ENCODE data around the gene HS3ST5.
"Not testable (repeated sequence)": the region's sequence is repeated elsewhere in the genome, so short reads cannot be mapped to it uniquely, and the experiment has no call there.

HS3ST5 gene

DNA sequence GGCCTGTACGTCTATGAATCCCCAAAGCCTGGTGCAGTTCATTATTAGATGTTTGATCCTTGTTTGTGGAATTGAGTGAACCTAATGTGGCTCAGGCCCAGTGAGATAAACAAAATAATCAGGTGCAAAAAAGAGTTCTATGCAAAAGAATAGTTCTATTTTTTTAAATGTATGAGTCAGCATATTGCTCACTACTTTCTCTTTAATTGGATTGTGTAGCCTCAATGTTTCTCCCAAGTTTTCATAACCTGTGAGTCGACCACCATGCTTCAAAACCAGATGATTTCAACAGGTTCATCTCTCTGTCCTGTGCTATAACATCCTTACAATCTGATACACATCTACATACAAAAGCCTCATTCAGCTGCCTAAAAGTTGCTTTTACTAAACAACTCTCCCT lies 255.3 kb downstream of the HS3ST5 start:
- no peak for DNase-seq (ENCODE audit: low read depth)

DNA sequence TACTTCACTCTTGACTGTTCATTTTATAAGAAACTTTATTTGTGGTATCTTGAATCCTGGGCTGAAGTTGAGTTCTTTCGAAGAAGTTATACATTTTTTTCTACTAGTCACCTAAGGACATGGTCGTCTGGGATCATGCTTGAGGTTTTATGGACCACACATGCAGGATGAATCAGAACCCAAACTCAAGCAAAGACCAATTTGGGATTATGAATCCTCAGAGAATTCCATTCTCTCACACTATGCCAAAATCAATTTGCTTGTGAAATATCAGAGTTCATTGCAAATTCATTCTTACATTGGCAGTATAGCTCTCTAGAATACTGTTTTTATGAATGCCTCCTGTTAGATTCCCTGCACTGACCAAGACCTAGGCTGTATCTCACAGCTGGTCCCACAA lies 257.6 kb downstream of the HS3ST5 start:
- no peak for DNase-seq (ENCODE audit: low read depth)

DNA sequence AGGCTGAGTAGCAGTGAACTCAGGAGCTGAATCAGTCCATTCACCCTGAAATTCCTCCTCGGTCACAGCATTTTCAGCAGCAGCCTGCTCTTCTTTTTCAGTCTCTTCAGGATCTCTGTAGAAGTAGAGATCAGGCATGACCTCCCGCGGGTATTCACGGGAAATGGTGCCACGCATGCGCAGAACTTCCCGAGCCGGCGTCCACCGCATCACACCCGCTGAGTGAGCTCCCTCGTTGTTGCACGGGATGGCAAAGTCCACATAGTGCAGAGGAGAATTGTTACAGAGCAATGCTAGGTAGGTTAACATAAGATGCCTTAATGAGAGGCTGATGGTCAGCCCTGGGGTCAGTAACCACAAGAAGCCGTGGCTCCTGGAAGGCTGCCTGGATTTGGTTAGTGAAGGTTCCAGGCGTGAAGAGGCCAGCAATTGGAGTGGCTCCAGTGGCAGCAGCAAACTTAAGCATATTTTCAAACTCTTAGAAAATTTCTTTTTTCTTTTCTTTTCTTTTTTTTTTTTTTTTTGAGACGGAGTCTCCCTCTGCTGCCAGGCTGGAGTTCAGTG lies 258.4 kb downstream of the HS3ST5 start:
- DNase-seq (ENCODE audit: low read depth) = no peak

DNA sequence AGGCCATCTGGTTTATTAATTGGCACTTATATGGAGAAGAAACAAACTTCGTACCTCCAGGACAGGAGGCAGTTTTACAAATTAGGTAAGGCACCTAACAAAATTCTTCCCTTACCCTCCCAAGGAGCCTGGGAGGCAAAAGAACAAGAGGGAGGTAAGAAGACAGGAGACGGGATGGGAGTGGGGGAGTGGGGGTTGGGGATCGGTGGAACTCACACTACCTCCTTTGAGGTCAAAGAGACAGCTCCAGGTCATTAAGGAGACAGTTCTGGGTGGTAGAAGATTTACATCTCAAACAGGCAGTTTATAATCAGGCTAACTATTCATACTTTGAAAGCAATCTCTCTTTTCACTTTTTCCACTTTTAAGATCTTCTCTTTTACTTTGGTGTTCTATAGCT lies 259.6 kb downstream of the HS3ST5 start:
- no peak for DNase-seq (ENCODE audit: low read depth)

DNA sequence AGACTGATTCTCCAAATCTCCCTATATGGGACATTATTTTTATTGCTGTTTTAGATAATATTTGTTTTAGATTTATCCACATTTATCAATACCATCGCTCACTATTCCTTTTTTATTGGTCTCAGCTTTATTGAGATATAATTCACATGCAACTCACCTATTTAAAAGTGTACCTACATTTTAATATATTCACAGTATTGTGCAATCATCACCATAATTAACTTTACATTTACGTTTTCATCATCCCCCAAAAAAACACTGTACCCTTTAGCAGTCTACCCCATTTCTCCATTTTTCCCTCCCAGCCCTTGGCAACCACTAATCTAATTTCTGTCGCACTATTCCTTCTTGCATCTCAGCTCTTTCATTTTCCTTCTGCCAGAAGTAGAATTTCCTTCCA lies 261.1 kb downstream of the HS3ST5 start:
- no peak for DNase-seq (ENCODE audit: low read depth)

DNA sequence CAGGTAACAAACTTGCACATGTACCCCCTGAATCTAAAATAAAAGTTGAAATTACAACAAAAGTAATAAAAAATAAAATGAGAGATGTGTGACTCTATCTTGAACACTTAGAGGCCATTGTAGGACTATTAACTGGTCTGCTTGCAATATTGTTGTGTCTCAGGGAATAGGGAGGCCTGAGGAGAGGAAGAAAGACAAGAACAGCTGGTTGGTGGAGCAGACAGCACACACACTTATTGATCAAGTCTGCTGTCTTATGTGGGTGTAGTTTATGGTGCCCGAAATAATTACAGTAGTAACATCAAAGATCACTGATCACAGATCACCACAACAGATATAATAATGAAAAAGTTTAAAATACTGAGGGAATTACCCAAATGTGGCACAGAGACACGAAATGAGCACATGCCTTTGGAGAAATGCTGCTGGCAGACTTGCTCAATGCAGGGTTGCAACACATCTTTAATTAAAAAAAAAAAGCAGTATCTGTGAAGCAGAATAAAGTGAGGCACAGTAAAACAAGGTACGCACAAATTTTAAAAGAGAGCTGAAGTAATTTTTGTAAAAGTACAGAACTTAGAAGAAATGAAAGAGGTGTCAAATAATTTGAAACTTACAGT lies 261.8 kb downstream of the HS3ST5 start:
- no peak for DNase-seq (ENCODE audit: low read depth)

DNA sequence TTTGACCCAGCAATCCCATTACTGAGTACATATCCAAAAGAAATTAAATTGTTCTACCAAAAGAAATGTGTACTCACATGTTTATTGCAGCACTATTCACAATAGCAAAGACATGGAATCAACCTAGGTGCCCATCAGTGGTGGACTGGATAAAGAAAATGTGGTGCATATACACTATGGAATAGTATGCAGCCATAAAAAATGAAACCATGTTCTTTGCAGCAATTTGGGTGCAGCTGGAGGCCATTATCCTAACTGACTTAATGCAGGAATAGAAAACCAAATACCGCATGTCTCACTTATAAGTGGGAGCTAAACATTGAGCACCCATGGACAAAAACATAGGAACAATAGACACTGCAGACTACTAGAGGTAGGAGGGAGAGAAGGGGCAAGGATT lies 262.4 kb downstream of the HS3ST5 start:
- DNase-seq (ENCODE audit: low read depth) = not testable (repeated sequence)

DNA sequence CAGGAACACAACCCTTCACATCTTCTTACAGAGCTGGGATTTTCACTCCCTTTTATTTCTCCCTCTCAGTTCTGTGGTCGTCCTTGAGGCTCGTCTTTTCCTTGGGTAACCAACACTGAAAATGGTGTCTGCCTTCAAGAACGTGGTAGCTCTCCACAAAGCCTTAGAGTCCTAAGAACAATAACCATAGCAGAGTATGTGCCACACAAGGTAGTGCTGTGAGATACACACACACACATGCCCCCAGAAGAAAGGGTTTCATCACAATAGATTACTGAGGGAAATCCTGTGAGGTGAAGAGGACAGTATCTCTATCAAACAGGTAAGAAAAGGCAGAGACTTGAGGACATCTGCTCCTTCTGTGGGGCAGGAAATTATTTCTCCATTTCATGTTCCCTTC lies 267.0 kb downstream of the HS3ST5 start:
- DNase-seq (ENCODE audit: low read depth) = no peak

DNA sequence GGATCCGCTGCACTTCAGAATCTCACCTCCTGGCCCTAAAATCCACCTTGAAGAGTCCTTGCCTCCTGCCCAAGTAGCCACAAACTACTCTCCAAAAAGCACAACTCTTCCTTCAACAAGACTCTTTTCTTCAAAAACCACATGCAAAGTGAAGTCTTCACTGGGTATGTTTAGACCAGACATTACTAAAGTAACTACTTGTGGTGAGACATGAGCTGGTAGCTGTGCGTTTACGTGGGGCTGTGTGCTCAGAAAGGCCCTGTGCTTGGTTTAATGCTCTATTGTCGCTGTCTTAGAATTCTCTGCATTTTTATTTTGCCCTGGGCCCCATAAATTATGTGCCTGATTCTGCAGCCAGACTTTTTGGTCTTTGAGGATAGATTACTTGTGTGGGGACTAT lies 267.5 kb downstream of the HS3ST5 start:
- DNase-seq (ENCODE audit: low read depth) = no peak

DNA sequence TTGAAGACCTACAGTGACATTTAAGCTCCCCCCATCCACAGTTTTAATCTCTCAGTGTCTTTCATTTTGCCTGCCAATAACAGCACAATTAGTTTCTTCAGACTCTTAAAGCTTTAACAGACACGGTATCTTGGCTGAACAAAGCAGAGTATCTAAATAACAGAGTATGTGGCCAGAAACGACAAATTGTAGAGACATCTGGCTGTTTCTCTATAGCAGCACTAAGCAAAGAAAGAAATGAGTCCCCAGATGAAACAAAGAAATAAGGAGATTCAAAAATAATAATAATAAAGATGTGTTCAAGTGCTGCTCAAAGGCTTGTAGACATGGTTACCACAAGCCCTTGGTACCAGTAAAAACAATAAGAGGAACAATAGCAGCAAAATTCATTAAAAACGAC lies 274.1 kb downstream of the HS3ST5 start:
- DNase-seq (ENCODE audit: low read depth) = no peak

DNA sequence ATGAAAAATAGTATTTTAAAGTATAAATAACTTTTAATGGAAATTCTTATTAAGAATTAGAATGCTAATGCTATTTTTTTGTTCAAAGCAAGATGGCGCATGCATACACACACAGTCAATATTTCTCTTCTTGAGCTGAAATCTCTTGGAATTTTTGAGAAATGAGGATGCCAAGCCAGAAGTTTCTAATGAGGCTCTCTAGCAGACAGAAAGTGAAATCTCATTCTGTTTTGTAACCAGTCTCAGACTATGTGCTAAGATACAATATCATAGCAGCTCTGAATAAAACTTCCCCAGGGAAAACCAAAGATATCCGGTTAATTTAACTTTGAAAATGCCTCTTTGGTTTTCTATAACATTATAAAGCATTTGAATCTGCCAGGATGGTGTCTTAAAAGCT lies 274.7 kb downstream of the HS3ST5 start:
- no peak for DNase-seq (ENCODE audit: low read depth)

DNA sequence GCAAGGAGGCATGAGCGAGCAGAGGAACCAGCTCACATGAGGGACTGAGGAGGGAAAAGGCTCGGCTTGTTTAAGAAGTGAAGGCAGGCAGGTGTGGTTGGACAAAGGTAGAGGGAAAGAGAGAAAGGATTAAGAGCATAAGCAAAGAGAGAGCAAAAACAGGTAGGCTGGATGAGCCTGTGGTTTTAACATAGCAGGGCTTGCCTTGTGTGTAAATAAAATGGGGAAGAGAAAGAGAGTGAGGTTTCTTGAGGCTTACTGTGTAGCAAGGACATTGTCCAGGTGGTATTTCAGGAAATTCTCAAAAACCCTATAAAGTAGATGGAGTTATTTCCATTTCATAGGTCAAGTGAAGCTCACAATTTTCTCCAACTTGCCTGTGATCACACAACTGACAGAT lies 278.0 kb downstream of the HS3ST5 start:
- DNase-seq (ENCODE audit: low read depth) = no peak

DNA sequence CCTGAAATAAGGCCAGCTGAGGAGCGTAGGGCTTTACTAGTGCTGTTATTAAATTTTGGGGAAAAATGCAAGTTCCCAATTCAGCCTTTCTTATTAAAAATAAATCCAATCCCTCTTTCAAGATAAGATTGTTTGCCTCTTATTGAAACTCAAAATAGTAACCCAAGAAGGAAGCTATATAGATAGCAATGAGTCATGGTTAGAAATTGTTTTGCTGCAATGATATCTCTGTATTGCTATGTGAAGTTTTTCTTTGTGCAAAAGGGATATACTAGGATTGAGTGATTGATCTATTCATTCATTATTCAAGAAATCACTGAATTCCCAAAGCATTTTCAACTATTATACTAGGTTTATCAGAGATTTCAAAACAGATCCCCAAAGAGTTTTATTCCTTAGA lies 278.9 kb downstream of the HS3ST5 start:
- DNase-seq (ENCODE audit: low read depth) = no peak

DNA sequence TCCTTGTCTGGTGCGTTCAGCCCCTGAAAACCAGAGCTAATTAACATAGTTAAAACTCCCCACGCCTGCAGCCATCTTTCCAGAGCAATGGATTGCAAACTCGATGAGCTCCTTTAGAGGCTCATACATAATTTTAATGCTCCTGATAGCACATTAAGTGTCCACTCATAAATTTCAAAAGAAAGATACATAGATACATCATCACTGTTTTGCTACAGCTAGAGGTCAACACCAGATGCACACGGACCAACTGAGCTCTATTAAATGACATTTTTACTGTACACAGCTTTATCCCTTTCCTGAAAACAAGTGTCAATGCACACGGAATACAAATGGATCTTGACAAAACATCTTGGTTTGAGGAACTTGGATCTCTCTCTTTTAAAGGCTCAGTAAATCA lies 280.6 kb downstream of the HS3ST5 start:
- DNase-seq (ENCODE audit: low read depth) = no peak

DNA sequence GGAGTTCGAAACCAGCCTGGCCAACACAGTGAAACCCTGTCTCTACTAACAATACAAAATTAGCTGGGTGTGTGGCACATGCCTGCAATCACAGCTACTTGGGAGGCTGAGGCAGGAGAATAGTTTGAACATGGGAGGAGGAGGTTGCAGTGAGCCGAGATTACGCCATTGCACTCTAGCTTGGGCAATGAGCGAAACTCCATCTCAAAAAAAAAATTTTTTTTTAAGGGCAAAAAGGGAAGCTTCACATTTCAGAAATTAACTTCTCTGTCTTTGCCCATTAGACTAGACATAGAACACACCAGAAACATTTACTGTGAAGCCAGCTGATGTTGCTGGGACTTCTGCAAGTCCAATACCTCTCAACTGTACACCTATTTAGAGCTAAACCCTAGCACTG lies 281.1 kb downstream of the HS3ST5 start:
- DNase-seq (ENCODE audit: low read depth) = no peak

DNA sequence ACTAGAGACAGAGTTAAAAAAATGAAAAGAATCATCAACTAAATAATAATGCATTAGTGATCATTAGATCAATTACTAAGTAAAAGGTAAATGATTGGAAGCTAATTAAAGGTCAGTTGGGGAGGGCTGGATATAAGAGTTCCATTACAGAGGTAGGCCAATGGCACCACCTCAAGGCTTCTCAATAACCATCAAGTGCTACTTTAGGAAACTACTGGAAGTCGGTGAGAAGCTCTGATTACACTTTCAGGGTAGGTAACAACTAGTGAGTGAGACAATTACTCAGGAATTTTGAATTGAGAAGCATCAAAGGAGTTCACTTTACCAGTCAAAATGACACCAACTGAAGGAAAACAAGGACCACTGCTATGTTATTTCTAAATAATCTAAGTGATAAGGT lies 281.7 kb downstream of the HS3ST5 start:
- no peak for DNase-seq (ENCODE audit: low read depth)

DNA sequence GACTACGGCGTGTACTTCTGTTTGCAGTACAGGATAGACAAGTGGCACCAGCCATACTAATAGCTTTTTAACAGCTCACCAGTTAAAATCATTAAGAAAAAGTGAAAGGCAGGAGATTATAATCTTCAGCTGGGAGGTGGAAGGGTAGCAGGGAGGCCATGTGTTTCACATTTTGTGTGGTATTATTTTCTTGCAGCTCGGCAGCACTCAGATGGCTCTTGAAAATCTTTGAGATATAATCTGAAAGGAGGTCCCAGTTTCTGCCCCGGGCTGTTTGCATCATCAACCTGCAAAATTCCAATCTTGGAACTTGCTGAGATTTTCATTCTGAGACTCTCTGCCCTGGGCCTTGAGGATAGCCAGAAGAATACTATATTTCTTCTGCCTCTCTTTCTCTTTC lies 284.4 kb downstream of the HS3ST5 start:
- no peak for DNase-seq (ENCODE audit: low read depth)

DNA sequence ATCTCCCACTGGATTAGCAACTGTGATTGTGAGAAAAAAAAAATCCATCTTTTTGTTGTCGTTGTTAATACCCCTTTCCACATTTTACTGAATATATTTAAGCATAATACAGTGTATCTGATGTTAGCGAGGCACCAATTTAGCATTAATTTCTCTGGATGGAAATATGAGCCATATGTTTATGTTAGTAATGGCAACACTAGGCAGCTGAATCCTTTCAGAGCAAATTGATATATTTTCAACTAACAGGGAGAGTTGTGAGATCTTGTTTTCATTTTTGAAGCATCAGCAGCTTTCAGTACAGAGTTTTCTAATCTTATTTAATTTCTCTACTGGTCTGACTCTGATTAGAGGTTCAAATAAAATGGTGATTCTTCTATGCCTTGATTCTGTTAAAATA lies 287.1 kb downstream of the HS3ST5 start:
- no peak for DNase-seq (ENCODE audit: low read depth)

DNA sequence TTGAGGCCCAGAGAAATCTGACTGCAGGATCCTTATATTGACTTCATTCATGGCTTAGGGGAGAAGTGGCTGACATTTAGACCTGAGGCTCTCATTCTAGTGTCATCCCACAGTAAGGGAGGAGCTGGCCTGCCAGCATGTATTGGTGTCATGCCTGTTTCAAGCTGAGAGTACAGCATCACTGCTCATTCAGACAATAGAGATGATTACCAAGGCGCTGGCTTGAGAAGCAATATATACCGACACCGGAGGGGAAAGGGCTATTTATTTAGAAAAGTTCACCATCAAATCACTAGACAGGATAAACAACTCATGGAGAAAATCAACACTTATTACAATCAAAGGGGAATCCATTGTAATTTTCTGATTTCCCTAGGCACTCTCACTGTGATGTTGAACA lies 287.5 kb downstream of the HS3ST5 start:
- DNase-seq (ENCODE audit: low read depth) = no peak

DNA sequence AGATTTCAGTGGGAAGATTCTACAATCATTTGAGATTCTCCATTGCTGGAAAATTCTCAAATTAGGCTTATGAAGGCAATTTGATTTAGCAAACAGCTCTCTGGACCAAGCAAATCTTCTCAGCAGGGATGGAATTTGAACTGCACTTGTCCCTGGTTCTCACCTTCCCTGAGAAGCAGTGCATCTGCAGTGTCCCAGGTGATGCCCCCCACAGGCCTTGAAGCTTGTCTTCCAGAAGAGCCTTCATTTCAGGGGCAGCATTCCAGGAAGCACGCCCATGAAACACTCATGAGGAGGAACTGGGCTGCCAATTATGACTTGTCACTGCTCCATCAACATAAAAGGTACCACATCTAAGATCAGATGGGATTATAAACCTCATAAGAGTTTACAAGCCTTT lies 289.0 kb downstream of the HS3ST5 start:
- no peak for DNase-seq (ENCODE audit: low read depth)

DNA sequence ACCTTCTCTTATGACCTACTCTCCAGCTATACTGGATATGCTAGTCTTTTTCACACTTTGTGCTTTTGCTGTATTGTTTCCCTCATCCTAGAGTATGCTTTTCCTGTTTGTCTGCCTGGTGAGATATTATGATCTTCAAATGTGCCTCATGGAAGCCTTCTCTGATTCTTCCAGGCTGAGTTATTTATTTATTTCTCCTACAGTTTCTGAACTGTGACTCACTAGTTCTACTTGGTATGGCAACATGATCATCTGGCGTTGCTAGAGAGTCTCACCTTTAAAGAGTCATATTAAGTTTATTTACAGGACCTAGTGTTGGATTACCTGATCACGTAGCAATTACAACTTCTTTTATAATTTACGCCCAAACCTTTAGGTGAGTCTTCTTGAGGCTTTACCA lies 290.7 kb downstream of the HS3ST5 start:
- DNase-seq (ENCODE audit: low read depth) = no peak

DNA sequence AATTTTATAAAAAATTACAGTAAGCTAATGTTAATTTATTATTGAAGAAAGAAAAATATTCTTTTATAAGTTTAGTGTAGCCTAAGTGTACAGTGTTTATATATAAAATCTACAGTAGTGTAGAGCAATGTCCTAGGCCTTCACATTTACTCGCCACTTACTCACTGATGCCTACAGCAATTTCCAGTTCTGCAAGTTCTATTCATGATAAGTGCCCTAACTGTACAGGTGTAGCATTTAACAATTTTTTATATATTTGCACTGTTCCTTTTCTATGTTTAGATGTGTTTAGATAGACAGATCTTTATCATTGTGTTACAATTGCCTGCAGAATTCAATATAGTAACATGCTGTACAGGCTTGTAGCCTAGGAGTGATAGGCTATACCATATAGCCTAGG lies 291.8 kb downstream of the HS3ST5 start:
- no peak for DNase-seq (ENCODE audit: low read depth)

DNA sequence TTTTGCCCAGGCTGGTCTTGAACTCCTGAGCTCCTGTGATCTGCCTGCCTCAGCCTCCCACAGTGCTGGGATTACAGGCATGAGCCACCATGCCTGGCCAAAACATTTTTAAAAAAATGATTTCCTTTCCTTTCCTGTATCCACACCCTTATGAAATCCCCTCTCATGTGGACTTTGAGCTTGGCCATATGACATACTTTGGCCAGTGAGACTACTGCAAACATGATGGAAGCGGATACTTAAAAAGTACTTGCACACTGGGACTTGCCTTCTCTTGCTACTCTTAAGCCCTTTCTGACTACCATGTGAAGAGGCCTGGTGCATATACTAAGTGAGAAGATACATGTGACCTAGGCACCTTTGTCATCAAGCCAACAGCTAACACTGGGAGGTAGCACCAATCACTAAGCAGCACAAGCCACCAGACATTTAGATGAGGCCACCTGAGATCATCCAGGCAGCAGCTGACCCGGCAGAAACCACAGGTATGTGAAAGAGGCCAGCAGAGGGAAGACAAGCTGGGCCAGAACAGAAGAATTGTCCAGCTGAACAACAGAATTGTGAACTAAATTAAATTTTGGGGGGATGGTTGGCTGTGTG lies 293.4 kb downstream of the HS3ST5 start:
- no peak for DNase-seq (ENCODE audit: low read depth)

DNA sequence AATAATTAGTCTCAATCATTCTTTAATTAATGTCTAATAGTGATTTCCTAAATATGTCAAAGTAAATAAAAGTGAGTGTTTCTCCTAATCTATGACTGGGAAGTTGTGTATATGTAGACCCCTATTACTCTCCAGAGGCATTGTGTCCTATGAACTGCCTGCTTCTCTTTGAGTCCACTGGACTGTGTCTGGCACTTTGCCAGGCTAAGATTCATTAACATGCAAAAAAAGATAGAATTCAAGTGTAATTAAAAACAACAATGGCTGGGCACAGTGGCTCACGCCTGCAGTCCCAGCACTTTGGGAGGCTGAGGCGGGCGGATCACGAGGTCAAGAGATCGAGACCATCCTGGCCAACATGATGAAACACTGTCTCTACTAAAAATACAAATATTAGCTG lies 298.3 kb downstream of the HS3ST5 start:
- DNase-seq (ENCODE audit: low read depth) = not testable (repeated sequence)

All from CMK (cell line).